HG03442 (cell line): ENCODE results near the gene IQCH.

Source experiments
- ATAC-seq: cut with Tn5 transposase; IDR thresholded peaks from one replicate; pipeline ENCODE4 v1.9.1; 2021; ENCODE audit warnings: mild to moderate bottlenecking, moderate library complexity; ENCODE audit not compliant: unreplicated experiment

The IQCH gene

GRCh38 chr15:67254238-67255175 is at the start of gene IQCH, which contains the start of gene AAGAB:
TSS of gene IQCH (plus strand) at chr15:67254786. CDS start at chr15:67254897, 111 bp downstream.
TSS of gene AAGAB (minus strand) at chr15:67254661. CDS start at chr15:67254631, 30 bp downstream.
- ATAC-seq, result peak; percentile 95

GRCh38 chr15:67207555-67208207 is 46.9 kb upstream of the IQCH start:
- ATAC-seq, result no peak

GRCh38 chr15:67208396-67208795 is 46.2 kb upstream of the IQCH start:
- no peak for ATAC-seq

GRCh38 chr15:67210555-67211168 is 43.9 kb upstream of the IQCH start:
- ATAC-seq, result no peak

- ATAC-seq, result no peak
Observed at GRCh38 chr15:67212684-67213367, 41.8 kb upstream of the IQCH start.

GRCh38 chr15:67215102-67215501 is 39.5 kb upstream of the IQCH start:
- no peak for ATAC-seq

GRCh38 chr15:67216859-67217258 is 37.7 kb upstream of the IQCH start:
- no peak for ATAC-seq

GRCh38 chr15:67218428-67218827 is 36.2 kb upstream of the IQCH start:
- ATAC-seq, result no peak

- no peak for ATAC-seq
Observed at GRCh38 chr15:67219288-67219687, 35.3 kb upstream of the IQCH start.

- no peak for ATAC-seq
Observed at GRCh38 chr15:67224889-67225288, 29.7 kb upstream of the IQCH start.

- no peak for ATAC-seq
Observed at GRCh38 chr15:67225336-67225735, 29.2 kb upstream of the IQCH start.

- no peak for ATAC-seq
Observed at GRCh38 chr15:67227431-67227830, 27.2 kb upstream of the IQCH start.

GRCh38 chr15:67227846-67228245 is 26.7 kb upstream of the IQCH start:
- ATAC-seq, result no peak

GRCh38 chr15:67228286-67228685 is 26.3 kb upstream of the IQCH start:
- ATAC-seq, result no peak

GRCh38 chr15:67230504-67230903 is 24.1 kb upstream of the IQCH start:
- no peak for ATAC-seq

- no peak for ATAC-seq
Observed at GRCh38 chr15:67232591-67232990, 22.0 kb upstream of the IQCH start.

GRCh38 chr15:67240235-67241131 is 14.1 kb upstream of the IQCH start:
- ATAC-seq, result no peak

- ATAC-seq, result peak; percentile 68
Observed at GRCh38 chr15:67241132-67241855, 13.3 kb upstream of the IQCH start.

- no peak for ATAC-seq
Observed at GRCh38 chr15:67242708-67243111, 11.9 kb upstream of the IQCH start.
